Activated CD4-positive, CD25-positive, alpha-beta regulatory T cell (primary cell): ENCODE measurements around the gene ZNF319.
"Not testable (repeated sequence)": the region's sequence is repeated elsewhere in the genome, so short reads cannot be mapped to it uniquely, and the experiment has no call there.

Experiments
- DNase-seq, 4 experiments: peaks; one replicate each; lab custom pipeline; 2025; lab: John Stamatoyannopoulos, UW

The ZNF319 gene

DNA sequence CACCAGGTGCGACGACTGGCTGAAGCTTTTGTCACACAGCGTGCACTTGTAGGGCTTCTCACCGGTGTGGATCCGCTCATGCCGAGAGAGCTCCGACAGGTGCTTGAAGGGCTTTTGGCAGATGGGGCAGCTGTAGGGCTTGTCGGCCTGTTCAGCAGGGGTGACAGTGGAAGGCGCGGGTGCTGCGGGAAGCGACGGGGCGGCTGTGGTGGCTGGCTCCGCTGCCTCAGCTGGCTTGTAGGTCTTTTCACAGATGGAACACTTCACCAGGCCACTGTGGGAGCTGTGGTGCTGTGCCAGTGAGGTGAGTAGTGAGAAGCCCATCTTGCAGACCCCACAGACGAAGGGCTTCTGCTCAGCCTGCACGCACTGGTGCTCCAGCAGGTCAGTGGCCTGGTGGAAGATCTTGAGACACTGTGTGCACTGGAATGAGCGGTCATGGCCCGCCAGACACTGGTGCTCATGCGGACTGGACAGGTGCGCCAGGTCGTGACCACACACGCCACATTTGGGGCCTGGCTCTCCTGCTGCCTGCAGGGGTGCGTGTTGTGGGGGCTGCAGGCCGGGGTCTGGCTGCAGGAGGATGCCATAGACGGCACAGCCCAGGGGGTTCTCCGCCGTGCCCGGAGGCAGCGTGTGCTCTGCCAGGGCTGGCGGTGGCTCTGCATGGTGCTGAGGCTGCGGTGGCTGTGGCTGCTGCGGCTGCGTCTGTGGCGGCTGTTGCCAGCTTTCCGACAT is 2.8 kb downstream of the ZNF319 start:
- no peak for DNase-seq

DNA sequence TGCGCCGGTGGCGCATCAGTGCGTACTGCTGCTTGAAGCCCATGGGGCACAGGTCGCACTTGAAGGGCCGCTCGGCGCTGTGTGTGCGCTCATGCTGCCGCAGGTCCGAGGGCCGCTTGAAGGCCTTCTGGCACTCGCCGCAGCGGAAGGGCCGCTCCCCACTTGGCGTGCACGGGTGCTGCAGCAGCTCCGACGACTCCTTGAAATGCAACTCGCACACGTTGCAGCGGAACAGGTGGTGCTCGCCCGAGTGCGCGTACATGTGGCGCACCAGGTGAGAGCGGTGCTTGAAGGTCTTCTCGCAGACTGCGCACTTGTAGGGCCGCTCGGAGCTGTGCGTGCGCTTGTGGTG is 3.3 kb downstream of the ZNF319 start:
- DNase-seq = no peak

DNA sequence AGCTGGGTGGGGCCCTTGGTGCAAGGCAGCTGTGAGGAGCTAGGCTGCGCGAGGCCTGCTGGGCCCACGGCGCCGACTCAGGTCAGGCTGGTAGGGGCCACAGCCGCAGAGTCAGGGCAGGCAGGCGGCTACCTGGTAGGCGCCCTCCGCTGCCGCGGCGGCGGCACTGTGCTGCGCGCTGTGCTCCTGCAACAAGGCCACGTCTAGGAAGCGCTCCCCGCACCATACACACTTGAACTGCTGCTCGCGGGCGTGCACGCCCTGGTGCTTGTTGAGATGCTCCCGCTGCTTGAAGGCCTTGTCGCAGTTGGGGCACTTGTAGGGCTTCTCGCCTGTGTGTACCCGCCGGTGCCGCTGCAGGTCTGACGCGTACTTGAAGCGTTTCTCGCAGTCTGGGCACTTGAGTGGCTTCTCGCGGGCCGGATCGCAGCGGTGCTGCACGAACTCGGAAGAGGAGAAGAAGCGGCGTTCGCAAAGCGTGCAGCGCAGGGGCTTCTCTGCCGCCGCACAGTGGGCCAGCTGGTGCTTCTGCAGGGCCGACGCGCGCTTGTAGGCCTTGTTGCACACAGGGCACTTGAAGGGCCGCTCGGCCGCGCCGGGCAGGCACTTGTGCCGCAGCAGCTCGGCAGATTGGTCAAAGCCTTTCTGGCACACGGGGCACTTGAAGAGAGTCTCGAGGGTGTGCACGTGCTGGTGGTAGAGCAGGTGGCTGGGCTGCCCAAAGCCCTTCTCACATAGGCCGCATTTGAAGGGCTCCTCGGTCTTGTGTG is 3.9 kb downstream of the ZNF319 start:
- no peak for DNase-seq

GRCh38 chr16:57995721-57996405 is 4.6 kb downstream of the ZNF319 start:
- no peak for DNase-seq

DNA sequence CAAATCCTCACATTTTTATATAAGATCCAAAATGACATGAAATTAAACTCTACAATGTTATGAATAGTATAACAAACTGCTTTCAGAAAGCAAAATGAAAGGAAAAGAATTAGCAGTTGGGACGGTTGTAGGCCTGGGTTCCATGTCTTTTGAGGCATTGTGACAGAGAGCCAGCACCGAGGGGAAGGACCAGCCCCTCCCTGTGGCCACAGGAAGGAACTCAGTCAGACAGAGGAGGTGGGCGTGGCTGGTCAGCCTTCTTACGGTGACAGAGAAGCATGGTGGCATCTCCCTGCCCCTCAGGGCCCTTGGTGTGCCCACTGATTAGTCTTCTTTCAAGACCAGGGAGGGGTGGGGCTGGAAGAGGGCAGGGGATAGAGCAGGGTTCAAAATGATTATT is 5.7 kb downstream of the ZNF319 start:
- DNase-seq = no peak

DNA sequence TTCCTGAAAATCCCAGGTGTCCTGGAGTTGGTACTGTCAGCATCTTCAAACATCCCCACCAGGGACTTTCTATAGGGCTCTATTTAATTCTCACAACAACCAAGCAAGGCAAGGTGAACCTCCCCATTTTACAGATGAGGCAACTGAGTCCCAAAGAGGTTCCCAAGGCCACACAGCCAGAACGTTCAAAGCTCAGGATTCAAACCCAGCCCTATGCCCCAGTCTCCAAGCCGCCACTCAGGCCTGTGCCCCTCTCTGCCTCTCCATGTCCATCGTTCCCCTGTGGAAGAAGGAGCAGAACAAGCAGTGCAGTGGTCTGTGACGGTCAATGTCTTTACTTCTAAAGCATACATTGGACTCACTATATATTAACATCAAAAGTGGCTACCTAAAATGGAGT is 6.1 kb downstream of the ZNF319 start:
- DNase-seq = no peak

DNA sequence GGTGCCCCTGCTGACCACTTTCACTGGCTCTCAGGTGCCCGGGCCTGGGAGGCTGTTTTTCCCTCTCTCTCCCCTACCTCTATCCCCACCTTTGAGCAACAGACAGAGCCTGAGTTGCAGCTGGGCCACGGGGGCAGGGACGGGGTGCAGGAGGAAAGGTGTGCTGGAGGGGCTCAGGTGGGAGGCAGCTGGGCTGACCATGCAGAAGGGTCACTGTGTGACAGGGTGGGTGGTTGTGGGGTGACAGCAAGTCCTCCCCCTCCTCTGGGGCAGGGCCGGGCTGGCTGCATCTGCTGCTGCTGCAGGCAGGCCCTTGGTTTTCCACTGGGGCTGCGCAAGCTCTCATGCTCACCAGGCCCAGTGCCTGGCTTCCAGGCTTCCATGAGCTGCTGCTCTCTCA is 6.6 kb downstream of the ZNF319 start:
- DNase-seq = no peak

DNA sequence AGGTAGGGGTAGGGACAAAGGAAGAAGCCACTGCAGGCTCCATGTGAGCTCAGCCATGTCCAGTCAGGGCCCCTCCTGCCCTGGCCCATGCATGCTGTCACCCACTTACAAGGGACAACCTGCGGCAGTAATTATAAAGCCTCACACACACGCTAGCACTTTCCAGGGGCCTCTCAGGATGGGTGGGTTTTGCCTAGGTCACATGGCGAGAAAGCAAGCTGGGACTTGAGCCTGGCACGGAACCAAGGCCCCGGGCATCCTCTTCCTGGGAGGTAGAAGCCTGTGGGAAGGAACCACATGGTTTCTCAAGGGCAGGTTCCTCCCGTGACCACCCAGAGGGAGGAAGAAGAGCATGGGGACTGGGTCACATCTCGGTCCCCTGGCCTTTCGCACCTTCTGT is 7.0 kb downstream of the ZNF319 start:
- DNase-seq = no peak

- DNase-seq = no peak
Measured at GRCh38 chr16:57992084-57992483, 8.4 kb downstream of the ZNF319 start.

DNA sequence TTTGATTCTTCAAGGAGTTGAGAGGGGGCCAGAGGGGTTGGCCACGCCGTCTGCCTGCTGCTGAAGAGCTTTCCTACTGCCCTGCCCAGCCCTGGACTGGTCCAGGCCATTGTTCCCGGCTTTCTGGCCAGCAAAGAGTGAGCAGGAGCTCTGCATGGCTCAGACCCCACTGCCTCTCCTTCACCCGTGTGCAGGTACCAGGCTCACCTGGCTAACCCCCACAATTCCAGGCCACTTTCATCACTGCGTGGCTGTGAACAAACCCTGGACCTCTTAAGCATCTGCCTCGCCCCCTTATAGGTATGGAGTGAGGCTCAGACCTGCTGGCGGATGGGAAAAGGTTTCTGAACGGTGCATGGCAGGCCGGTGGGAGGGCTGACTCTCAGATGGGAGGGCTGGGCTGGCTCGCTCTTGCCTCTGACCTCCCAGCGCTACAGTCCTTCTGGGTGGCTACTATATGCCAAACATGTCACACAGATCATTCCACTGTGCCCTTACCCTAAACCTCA is 8.9 kb downstream of the ZNF319 start:
- DNase-seq = no peak

- no peak for DNase-seq
Measured at GRCh38 chr16:57988929-57989328, 11.5 kb downstream of the ZNF319 start.

DNA sequence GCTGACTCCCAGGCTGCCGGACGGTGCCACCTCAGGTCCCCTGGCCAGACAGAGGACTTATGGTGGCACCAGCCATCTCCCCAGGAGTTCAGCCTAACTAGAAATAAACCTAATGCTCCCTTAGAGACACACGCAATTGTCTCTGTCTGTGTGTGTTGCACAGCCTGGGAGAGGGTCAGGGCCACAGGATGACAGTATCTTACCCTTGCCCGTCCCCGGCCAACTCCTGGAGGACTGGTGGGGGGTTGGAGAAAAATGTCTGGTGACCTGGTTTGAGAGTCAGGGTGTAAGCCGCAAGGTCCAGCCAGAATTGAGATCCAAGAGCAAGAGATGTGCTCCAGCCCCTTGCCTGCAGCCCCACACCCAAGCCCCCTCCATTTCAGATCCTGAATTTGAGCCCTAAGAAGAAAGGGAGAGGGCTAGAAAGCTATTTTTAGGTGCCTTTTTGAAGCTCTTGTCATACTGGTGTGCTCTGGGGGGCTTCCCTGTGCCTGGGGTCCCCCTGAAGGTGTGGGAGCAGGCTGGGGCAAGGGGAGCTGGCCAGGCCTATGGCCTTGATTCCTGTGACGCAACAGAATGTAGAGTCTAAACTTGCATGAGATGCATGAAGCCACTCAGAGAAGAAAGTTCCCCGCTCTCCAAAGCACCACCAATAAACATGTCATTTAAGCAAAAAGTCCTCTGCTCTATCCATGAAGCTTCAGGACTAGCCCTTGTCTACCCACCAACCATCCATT is 12.9 kb downstream of the ZNF319 start:
- no peak for DNase-seq

DNA sequence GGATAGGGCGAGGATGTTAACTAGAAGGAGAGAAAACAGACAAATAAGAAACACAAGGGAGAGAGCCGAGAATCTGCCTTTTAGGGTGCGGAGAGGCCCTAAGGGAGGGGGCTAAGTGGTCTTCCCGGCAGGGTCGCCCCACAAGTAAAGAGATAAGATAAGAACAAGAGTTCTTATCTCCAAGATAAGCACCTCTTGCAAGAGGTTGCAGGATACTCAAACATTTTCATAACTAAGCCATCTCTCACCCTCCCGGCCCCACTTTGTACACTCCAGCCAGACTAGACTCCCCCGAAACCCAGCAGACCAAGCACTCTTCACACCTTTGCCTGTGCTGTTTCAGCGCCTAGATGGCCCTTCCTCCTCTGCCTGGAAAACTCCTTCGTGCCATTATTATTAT is 14.3 kb downstream of the ZNF319 start:
- no peak for DNase-seq

GRCh38 chr16:57985204-57986181 is 15.0 kb downstream of the ZNF319 start:
- no peak for DNase-seq

DNA sequence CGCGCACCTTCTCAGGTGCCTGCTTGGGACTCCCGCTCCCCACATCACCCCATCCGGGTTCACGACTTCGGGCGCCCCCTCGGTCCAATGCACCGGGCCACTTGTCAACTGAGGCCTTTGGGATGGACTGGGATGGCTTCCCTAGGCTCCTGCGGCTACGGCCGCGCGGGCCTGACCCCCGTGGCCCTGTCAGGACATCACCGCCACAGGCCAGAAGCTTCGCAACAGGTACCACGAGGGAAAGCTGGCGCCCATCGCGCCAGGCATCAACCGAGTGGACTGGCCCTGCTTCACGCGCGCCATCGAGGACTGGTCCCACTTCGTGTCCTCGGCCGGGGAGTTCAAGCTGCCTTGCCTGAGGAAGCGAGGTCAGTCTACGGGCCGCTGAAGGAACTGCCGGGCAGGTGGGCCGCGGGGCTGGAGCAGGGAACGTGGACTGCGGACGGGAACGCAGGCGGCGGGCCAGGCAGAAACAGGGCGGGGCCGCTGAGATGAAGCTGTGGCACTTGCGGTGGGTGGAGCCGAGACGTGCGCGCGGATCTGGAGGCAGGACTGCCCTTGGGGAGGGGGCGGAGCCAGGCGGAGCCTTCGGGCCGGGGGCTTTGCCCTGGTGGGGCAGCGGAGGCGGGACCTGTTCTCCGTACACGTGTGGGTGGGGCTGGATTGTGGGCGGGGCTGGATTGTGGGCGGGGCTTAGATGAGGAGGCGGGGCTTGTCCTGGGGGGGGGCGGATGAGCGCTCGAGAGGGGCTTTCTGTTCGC is 15.8 kb downstream of the ZNF319 start:
- peak; percentile 76 to 88 (median 82) for DNase-seq

GRCh38 chr16:57982385-57982784 is 18.1 kb downstream of the ZNF319 start:
- no peak for DNase-seq

DNA sequence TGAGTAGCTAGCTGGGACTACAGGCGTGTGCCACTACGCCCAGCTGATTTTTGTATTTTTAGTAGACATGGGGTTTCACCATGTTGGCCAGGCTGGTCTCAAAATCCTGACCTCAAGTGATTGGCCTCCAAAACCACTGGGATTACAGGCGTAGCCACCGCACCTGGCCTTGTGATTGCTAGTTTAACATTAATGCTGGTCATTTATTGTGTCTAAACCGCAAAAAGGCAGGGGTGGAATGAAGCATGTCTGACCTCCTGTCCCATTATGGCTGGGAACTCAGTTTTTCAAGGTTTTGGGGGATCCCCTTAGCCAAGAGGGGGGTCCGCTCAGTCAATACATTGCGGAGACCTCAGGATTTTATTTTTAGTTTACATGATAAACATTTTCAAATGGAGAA is 18.8 kb downstream of the ZNF319 start:
- DNase-seq = no peak

DNA sequence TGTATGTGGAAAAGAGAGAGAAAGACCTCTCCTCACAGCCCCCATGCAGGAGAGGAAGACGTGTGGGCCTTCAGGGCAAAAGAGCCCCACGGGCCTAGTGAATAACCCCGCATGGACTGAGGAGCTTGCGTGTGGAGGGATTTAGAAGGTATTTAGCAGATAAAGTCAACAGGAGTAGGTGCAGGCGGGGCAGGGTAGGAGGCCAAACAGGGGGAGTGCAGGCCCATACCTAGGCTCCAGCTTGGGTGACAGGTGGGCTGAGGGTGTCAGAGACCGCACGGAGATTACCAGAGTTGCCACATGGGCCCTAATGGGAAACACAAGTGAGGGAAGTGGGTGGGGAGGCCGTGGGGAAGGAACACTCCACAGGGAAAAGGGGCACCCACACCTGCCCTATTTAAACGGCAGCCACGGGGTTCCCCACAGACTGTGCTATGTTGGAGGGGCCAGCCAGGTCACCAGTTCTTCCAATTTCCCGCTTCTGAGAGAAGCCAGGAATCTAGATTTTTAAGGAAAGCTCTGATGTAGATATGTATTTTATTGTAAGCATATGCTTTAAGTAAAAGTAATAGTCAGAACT is 21.4 kb downstream of the ZNF319 start:
- DNase-seq = no peak

- not testable (repeated sequence) for DNase-seq
Measured at GRCh38 chr16:57978070-57978465, 22.4 kb downstream of the ZNF319 start.
